Measurements from ENCODE around the gene AJM1. TPM values are rescaled to one million over a fixed set of nuclear protein-coding genes. Genes with fewer than 3 reads are reported as not detected.

Gene AJM1
- polyA plus RNA-seq, 2 of the 4 experiments (the other 2 are of a cell fraction): 0.76 to 3.0 TPM

DNA sequence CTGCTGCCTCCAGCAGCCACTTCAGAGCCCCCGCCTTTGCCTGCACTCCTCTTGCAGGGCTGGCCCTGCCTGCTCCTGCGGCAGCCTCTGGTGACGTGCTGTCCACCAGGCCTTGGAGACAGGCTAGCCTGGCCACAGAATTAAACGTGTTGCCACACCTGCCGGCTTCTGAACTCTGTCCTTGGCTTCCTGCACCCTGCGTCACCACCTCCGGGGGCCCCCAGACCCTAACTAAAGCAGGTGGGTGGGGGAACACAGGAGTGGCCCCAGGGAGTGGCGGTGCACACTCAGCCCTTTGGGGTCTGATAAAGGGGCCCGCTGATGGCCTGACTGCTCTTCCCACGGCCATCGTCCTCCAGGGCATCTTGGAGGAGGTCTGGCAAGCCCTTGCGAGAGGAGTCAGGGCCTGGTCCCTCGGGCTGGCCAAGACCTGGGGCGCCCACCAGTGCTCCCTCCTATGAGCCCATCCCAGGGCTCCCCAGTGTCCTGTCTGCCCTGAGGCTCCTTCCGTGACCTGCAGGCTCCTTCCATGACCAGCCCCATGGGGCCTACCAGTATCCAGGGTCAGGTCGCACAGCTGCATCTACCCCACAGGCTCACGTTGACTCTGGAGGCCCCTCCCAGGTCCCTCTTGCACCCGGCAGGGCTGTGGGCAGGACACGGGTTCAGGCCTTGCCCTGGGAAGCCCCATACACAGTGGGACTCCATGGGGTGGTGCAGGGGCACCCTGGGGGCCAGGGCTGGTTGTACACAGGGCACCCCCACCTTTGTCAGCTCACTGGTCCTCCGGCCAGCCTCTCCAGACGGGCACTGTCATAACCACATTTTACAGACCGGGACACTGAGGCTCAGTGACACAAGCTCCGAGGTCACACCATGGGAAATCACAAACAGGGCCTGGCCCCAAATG is 8.8 kb downstream of the AJM1 start:
- FAIRE-seq (no peak), DNase-seq (ENCODE audit: low read depth in 1 of 2, low spot score in 1 of 2) (no peak), ATAC-seq (no peak)
- 90% methylated on average over 15 of the region's 23 CpGs for WGBS (ENCODE audit: missing lambda C conversion rate)
- Histone ChIP-seq H3K27ac (peak overlapping the region; percentile 96 to 97; a peak in 5 of 6 replicates), H3K4me2 (peak overlapping the region; percentile 86), H3K4me3 (no peak overlapping the region), H3K4me1 (peaks cover 40% of the 10 kb centered on the region), H3K9me3 (no peaks in the 10 kb centered on the region)
- ChIA-PET POLR2A (interaction anchor here (0.6 to 1.3 kb wide), 4 partner anchors 9 to 140 kb away, joined by 3 to 6 read pairs (median 4); partner anchors contain the start of gene TMEM141), CTCF (interaction anchor here (1.0 to 1.7 kb wide), 3 partner anchors 9 to 94 kb away, joined by 3 to 6 read pairs (median 6); partner anchors contain the start of genes AJM1 and C8G)
- no peak for TF ChIP-seq RCOR1 (IDR thresholded peaks at IDR 0.05; ENCODE audit: low read depth, low read length)
- TF ChIP-seq EHF (CRISPR knock-in tag; IDR thresholded peaks at IDR 0.05): no peak
- TF ChIP-seq FOSL2 (IDR thresholded peaks at IDR 0.05): no peak
- no peak for TF ChIP-seq FOSL2 (CRISPR knock-in tag; IDR thresholded peaks at IDR 0.05)
- TF ChIP-seq, protein P1, sequence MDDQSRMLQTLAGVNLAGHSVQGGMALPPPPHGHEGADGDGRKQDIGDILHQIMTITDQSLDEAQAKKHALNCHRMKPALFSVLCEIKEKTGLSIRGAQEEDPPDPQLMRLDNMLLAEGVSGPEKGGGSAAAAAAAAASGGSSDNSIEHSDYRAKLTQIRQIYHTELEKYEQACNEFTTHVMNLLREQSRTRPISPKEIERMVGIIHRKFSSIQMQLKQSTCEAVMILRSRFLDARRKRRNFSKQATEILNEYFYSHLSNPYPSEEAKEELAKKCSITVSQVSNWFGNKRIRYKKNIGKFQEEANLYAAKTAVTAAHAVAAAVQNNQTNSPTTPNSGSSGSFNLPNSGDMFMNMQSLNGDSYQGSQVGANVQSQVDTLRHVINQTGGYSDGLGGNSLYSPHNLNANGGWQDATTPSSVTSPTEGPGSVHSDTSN (IDR thresholded peaks at IDR 0.05): no peak; the same call in 1 of the 2 replicates
- TF ChIP-seq, protein P2, sequence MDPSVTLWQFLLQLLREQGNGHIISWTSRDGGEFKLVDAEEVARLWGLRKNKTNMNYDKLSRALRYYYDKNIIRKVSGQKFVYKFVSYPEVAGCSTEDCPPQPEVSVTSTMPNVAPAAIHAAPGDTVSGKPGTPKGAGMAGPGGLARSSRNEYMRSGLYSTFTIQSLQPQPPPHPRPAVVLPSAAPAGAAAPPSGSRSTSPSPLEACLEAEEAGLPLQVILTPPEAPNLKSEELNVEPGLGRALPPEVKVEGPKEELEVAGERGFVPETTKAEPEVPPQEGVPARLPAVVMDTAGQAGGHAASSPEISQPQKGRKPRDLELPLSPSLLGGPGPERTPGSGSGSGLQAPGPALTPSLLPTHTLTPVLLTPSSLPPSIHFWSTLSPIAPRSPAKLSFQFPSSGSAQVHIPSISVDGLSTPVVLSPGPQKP (IDR thresholded peaks at IDR 0.05; ENCODE audit: low read depth, low read length): no peak
- TF ChIP-seq RNF2 (IDR thresholded peaks at IDR 0.05; ENCODE audit: borderline replicate concordance, low read depth): no peak
- no peak for TF ChIP-seq HDAC2 (IDR thresholded peaks at IDR 0.05)
- TF ChIP-seq TP53 (CRISPR knock-in tag; IDR thresholded peaks at IDR 0.05): no peak

DNA sequence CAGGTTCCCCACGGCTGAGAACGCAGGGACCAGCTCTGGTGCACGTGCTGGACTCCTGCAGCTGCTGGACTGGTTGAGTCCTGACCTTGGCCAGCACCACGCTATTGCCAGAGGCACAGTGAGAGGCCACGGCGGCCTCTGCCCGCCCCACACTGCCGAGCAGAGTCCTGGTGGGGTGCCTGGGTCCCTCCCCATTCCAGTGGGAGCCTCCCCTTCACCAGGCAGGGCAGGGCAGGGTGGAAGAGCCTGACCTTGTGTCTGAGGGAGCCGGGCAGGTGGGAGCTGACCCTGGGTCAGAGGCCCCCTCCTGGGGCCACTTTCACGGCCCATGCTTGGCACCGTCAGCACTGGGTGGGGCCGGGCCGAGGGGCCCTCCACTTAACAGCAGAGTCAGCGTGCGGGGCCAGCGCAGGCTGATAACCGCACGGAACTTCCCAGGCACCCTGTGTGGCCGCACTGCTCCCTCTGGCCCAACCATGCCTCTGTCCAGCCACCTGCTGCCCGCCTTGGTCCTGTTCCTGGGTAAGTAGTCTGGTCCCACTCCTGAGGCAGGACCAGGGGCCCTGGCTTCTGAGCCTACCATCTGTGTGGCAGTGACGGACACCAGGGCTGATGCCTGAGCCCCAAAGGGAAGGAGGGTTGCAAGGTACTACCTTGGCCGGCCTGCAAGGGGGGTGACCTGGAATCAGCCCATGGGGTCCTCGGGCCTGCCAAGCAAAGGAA is 9.8 kb downstream of the AJM1 start, which contains the start of gene MAMDC4:
MAMDC4 (plus strand) TSS at position 406 of the 723 bp plus-strand sequence; CDS start at position 477, 71 bp downstream.
- 84% methylated on average over 21 of the region's 23 CpGs for WGBS (ENCODE audit: missing lambda C conversion rate)

More for the DNA sequence above, 9.8 kb downstream of the AJM1 start, which contains the start of gene MAMDC4:
- ChIA-PET CTCF (interaction anchor here (0.7 to 1.7 kb wide), 4 partner anchors 9 to 375 kb away, joined by 3 to 6 read pairs (median 4); partner anchors contain the start of genes AJM1, C8G and RNF224), POLR2A (interaction anchor here (0.9 to 1.3 kb wide), 2 partner anchors 30 to 61 kb away, joined by 3 read pairs; partner anchors contain the start of gene TMEM141)
- FAIRE-seq (no peak), DNase-seq (ENCODE audit: low read depth in 1 of 2, low spot score in 1 of 2) (no peak), ATAC-seq (no peak)
- Histone ChIP-seq H3K4me2 (peak within 1 kb of the TSS; percentile 86; the same call in 1 of the 3 replicates), H3K9me3 (no peaks in the 10 kb centered on the region), H3K4me3 (no peak within 1 kb of the TSS), H3K27ac (peak within 1 kb of the TSS in 1 of 2 experiments; percentile 97; a peak in 3 of 6 replicates), H3K4me1 (peaks cover 48% of the 10 kb centered on the region)
- TF ChIP-seq POLR2AphosphoS2 (conservative IDR thresholded peaks at IDR 0.05; ENCODE audit: low read length) (no peak), EP300 (IDR thresholded peaks at IDR 0.05) (no peak), MAFK (IDR thresholded peaks at IDR 0.05; ENCODE audit: partially characterized antibody) (no peak), HMGXB4 (CRISPR knock-in tag; IDR thresholded peaks at IDR 0.05; ENCODE audit: borderline replicate concordance) (no peak), NFE2L2 (conservative IDR thresholded peaks at IDR 0.05; ENCODE audit: low read length) (no peak), HOXA7 (CRISPR knock-in tag; IDR thresholded peaks at IDR 0.05) (no peak)
- TF ChIP-seq, protein P1 (IDR thresholded peaks at IDR 0.05): 0 out of 2 replicates have a peak, but pooled peaks have one; percentile 20
- TF ChIP-seq, protein P3, sequence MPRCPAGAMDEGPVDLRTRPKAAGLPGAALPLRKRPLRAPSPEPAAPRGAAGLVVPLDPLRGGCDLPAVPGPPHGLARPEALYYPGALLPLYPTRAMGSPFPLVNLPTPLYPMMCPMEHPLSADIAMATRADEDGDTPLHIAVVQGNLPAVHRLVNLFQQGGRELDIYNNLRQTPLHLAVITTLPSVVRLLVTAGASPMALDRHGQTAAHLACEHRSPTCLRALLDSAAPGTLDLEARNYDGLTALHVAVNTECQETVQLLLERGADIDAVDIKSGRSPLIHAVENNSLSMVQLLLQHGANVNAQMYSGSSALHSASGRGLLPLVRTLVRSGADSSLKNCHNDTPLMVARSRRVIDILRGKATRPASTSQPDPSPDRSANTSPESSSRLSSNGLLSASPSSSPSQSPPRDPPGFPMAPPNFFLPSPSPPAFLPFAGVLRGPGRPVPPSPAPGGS (IDR thresholded peaks at IDR 0.05): 0 out of 3 replicates have a peak, but pooled peaks have one; percentile 18
